AG09309 (cell line): ENCODE data around the gene FILIP1L.

Experiments
- DNase-seq: peaks from one replicate; pipeline ENCODE4 v3.0.0-alpha.2; 2010; ENCODE audit warnings: low read depth
- H3K4me3 ChIP-seq: 2 replicates; pipeline ENCODE4 v1.5.1; 2011; ENCODE audit warnings: mild to moderate bottlenecking, low read depth, low read length, moderate library complexity; ENCODE audit not compliant: control insufficient read depth
- CTCF ChIP-seq: IDR thresholded peaks from 2 replicates; pipeline ENCODE4 v1.5.1; 2011; ENCODE audit warnings: mild to moderate bottlenecking, low read depth, low read length, inconsistent platforms; ENCODE audit not compliant: insufficient read depth, control insufficient read depth; ENCODE audit errors: missing control alignments

Gene FILIP1L

DNA sequence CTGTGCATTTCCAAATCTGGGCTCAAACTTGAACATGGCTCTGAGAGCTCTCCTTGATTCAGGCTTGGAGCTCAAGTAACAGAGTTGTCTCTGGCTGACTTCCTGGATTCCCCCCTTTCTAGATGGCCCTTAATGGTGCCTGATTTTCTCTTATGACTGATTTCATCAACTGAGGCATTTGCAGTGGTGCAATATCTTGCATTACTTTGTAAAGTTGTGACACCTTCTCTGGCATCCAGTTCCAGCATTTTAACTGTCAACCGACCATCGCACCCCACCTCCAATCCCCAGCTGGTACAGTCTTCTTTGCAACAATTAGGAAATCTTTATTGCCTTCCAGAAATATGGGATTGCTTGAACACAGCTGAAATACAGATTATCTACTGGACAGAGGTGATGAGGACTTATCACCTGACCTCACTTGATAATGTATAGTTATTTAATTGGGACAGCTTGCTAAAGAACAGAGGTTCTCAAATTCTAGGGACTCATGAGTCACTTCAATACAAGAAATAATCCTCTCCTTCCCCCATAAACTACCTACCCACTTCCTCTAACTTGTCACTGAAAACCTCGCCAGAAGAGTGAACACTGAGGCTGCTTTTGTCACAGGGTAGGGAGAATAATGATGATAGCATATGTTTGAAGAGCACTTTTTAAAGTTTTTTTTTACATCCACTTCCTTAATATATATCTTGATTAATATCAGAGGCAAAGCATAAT, 41.8 kb downstream of the FILIP1L start:
- TF ChIP-seq CTCF: no peak
- no peak overlapping the region for H3K4me3 ChIP-seq
- no peak for DNase-seq

DNA sequence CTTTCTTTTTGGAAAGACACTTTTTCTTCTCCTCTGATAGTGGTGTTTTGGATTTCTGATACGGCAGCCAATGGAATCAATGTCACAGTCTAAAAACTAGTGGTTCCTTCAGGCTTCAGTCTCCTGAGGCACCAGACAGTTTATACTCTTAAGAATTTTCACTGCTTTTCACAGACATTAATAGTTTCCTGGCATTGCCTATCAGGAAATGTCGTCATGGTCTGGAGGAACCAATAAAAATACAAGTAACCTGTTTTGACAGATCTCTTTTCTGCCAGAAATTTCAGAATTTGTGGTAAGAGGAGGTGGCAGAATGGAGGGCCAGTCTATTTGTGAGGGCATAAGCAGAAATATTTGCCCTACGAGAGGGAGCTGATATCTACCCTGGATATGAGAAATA, 44.8 kb downstream of the FILIP1L start:
- TF ChIP-seq CTCF: no peak
- no peak for DNase-seq
- no peak overlapping the region for H3K4me3 ChIP-seq

- peak; percentile 46 for DNase-seq
- peak; percentile 70 for TF ChIP-seq CTCF
- H3K4me3 ChIP-seq: no peak overlapping the region
Observed at GRCh38 chr3:100068826-100069225, 45.5 kb downstream of the FILIP1L start.

DNA sequence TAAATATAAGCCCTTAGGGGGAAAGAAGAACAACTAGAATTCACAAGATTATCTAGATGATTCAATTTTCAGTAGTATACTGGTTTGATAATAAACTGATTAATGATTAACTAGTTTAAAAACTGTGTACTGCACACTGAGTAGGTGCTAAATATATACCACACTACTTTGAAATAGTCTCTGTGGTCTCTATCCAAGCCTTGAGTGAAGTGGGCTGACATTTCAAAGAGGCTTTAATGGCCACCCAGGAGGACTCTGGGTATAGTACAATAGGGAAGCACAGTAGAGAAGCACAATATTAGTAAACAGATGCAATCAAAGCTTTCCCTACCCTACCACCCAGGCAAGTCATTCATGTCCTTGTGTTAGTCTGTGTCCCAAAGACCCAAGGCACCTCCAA, 46.7 kb downstream of the FILIP1L start:
- H3K4me3 ChIP-seq: no peak overlapping the region
- DNase-seq: no peak
- TF ChIP-seq CTCF: no peak

GRCh38 chr3:100063929-100064461, 50.3 kb downstream of the FILIP1L start:
- DNase-seq: no peak
- TF ChIP-seq CTCF: no peak
- H3K4me3 ChIP-seq: no peak overlapping the region

GRCh38 chr3:100062665-100063064, 51.6 kb downstream of the FILIP1L start:
- H3K4me3 ChIP-seq: no peak overlapping the region
- no peak for DNase-seq
- no peak for TF ChIP-seq CTCF
